IPS-15b (cell line): ENCODE data around the gene GNA14.

Experiments used
- H3K27me3 ChIP-seq: one replicate; pipeline ENCODE4 v1.6.1; 2013; ENCODE audit warnings: low read length; ENCODE audit not compliant: control insufficient read depth, insufficient read depth
- H3K36me3 ChIP-seq: one replicate; pipeline ENCODE4 v1.6.1; 2013; ENCODE audit warnings: low read length; ENCODE audit not compliant: control insufficient read depth, insufficient read depth
- H3K4me1 ChIP-seq: one replicate; pipeline ENCODE4 v1.6.1; 2013; ENCODE audit warnings: mild to moderate bottlenecking, low read length; ENCODE audit not compliant: control insufficient read depth, insufficient read depth
- H3K4me3 ChIP-seq: one replicate; pipeline ENCODE4 v1.5.1; 2013; ENCODE audit warnings: low read depth, low read length
- H3K9ac ChIP-seq: one replicate; pipeline ENCODE4 v1.6.1; 2013; ENCODE audit warnings: low read depth, mild to moderate bottlenecking, low read length
- H3K9me3 ChIP-seq: one replicate; pipeline ENCODE4 v1.6.1; 2013; ENCODE audit warnings: mild to moderate bottlenecking, low read length; ENCODE audit not compliant: control insufficient read depth, insufficient read depth

Gene GNA14

GRCh38 chr9:77582961-77583576 is 65.1 kb downstream of the GNA14 start:
- Histone ChIP-seq H3K9ac (no peak overlapping the region), H3K4me1 (peaks cover 38% of the 10 kb centered on the region), H3K27me3 (no peaks in the 10 kb centered on the region)

DNA sequence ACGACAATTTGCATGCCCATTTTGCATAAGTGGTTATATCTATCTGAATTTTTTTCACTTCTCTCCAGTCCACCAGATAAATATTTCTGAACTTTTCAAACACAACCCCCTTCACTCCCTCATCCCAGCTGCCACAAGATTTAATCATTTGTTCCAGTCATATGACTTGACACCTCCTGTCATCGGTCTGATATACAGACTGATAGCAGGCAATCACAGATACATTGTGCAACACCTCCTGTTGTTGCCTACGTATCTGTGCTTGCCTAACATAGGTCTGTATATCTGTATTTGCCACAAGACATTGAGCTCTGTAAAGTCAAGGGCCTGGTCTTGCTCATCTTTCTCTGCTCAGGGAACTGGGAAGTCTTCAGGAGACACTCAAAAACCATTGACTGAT is 65.6 kb downstream of the GNA14 start:
- no peaks in the 10 kb centered on the region for H3K36me3 ChIP-seq
- no peaks in the 10 kb centered on the region for H3K27me3 ChIP-seq
- no peaks in the 10 kb centered on the region for H3K9me3 ChIP-seq
- H3K9ac ChIP-seq: no peak overlapping the region
- no peak overlapping the region for H3K4me3 ChIP-seq
- peaks cover 32% of the 10 kb centered on the region for H3K4me1 ChIP-seq

More at GRCh38 chr9:77582961-77583576, 65.1 kb downstream of the GNA14 start:
- no peak overlapping the region for H3K4me3 ChIP-seq
- no peaks in the 10 kb centered on the region for H3K9me3 ChIP-seq
- H3K36me3 ChIP-seq: no peaks in the 10 kb centered on the region

DNA sequence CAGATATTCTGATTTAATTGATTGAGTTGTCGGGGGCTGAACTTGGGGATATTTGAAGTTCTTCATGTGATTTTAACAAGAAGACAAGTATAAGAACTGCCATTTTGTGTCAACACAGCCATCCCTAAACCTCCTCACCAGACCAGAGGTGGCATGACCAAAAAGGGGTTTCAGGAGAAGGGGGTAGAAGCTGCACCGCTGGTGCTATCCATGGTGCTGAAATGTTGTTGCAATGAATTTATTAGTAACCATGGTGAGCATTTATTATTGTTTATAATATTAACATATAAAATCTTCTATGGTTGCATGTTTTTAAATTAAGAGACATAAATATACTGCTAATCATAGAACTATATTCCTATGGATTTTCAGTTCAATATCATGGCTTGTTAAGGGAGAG is 72.3 kb downstream of the GNA14 start:
- Histone ChIP-seq H3K36me3 (no peaks in the 10 kb centered on the region), H3K27me3 (no peaks in the 10 kb centered on the region), H3K4me1 (no peaks in the 10 kb centered on the region), H3K9ac (no peak overlapping the region), H3K4me3 (no peak overlapping the region), H3K9me3 (no peaks in the 10 kb centered on the region)

GRCh38 chr9:77569335-77569734 is 78.8 kb downstream of the GNA14 start:
- Histone ChIP-seq H3K9me3 (no peaks in the 10 kb centered on the region), H3K36me3 (no peaks in the 10 kb centered on the region), H3K9ac (no peak overlapping the region), H3K27me3 (no peaks in the 10 kb centered on the region), H3K4me1 (peaks cover 2% of the 10 kb centered on the region), H3K4me3 (no peak overlapping the region)

DNA sequence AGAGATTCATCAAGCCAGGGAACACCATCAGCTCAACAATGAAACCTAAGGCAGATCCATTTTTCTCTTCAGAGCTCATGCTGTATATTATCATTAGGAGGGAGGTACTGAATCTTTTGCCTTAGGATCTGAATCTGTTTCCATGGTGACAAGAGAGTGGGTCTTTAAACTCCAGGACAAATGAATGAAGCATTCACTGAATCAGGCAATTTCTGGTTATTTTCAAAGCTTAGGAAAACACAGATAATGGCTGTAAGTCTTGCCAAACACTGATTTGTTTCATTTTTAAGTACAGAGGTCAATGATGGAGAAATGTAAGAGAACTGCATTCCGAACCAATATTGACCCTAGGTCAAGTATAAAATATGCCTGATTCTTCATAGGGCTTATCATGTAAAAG is 84.9 kb downstream of the GNA14 start:
- Histone ChIP-seq H3K4me3 (no peak overlapping the region), H3K9me3 (no peaks in the 10 kb centered on the region), H3K36me3 (no peaks in the 10 kb centered on the region), H3K9ac (no peak overlapping the region), H3K4me1 (no peaks in the 10 kb centered on the region), H3K27me3 (no peaks in the 10 kb centered on the region)

DNA sequence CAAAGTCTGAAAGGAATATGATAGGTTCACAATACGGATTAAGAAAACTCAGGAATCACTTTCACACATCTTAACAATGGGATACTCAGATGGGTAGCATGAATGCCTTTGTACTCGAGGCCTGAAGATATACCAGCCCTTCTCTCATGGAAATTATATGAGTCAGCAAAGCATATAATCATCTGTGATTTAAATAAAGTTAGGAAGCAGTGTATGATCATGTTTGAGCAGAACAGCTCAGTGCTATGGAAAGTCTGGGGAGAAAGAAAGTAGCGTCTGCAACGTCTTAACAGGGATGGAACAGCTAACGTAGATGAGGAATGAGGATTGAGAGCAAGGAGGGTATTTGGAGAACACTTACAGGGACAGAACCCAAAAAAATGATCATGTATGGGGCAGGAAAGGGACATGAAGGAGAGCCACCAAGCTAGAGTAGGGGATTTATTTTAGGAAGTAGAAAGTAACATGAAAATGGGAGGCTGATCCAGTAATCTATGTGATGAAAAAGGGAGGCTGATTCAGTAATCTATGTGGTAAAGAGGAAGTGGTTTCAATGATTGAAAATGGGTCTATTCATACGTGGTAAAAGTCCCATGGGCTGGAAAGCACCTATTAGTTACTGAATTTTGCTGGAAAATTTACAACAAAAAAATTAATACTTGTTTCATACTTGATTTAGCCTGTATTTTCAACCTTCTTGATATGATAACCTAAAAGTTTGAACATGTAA is 85.9 kb downstream of the GNA14 start:
- no peaks in the 10 kb centered on the region for H3K27me3 ChIP-seq
- H3K9ac ChIP-seq: no peak overlapping the region
- no peaks in the 10 kb centered on the region for H3K9me3 ChIP-seq
- no peaks in the 10 kb centered on the region for H3K36me3 ChIP-seq
- H3K4me3 ChIP-seq: no peak overlapping the region
- no peaks in the 10 kb centered on the region for H3K4me1 ChIP-seq

- no peaks in the 10 kb centered on the region for H3K36me3 ChIP-seq
- no peak overlapping the region for H3K9ac ChIP-seq
- no peak overlapping the region for H3K4me3 ChIP-seq
- no peaks in the 10 kb centered on the region for H3K27me3 ChIP-seq
- H3K4me1 ChIP-seq: no peaks in the 10 kb centered on the region
- H3K9me3 ChIP-seq: no peaks in the 10 kb centered on the region
These were observed 86.6 kb downstream of the GNA14 start for GRCh38 chr9:77561331-77562018.

DNA sequence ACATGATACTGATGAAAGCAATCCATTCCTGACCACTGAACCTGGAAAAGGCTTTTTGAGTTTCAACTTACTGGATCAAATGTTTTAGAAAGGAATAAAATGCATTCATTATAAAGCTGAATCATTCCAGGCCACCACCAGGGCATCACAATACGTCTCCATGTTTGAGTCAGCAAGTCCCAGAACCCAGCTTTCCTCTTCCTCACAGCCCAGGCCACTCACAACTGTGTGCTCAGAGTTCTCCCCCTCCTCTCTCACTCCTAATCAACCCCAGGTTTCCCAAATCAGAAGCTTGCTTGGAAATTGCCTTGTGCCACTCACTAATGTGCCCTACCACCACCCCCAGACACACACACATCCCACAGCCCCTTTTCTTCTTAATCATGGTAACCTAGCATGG is 91.7 kb downstream of the GNA14 start:
- no peak overlapping the region for H3K9ac ChIP-seq
- H3K4me3 ChIP-seq: no peak overlapping the region
- no peaks in the 10 kb centered on the region for H3K9me3 ChIP-seq
- no peaks in the 10 kb centered on the region for H3K36me3 ChIP-seq
- no peaks in the 10 kb centered on the region for H3K27me3 ChIP-seq
- no peaks in the 10 kb centered on the region for H3K4me1 ChIP-seq

DNA sequence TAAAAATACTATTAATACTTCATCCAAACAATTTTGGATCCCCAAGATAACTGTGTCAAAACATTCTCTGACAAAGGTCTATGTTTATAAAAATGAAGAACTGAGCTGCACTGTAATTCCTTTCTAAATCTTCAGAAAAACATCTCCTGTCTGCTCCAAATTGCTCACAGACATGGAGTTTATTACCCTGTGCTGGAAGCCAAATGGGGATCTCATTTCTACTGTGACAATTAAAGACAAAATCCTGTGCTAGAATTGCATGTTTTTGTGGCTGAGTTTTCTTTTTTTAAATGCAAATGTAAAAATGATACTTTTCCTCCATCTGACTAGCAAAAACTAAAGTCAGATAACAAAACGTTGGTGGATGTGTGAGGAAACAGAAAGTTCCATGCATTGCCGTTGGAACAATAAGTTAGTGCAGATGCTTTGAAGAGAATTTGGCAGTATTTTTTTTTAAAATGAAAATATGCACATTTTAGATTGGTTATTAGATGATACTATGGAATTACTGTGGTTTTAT is 93.5 kb downstream of the GNA14 start:
- Histone ChIP-seq H3K9ac (no peak overlapping the region), H3K4me3 (no peak overlapping the region), H3K36me3 (no peaks in the 10 kb centered on the region), H3K4me1 (no peaks in the 10 kb centered on the region), H3K27me3 (no peaks in the 10 kb centered on the region), H3K9me3 (no peaks in the 10 kb centered on the region)

GRCh38 chr9:77547106-77547730 is 100.9 kb downstream of the GNA14 start:
- no peak overlapping the region for H3K9ac ChIP-seq
- H3K9me3 ChIP-seq: no peaks in the 10 kb centered on the region
- no peak overlapping the region for H3K4me3 ChIP-seq
- H3K4me1 ChIP-seq: peaks cover 3% of the 10 kb centered on the region
- H3K36me3 ChIP-seq: no peaks in the 10 kb centered on the region
- H3K27me3 ChIP-seq: no peaks in the 10 kb centered on the region

DNA sequence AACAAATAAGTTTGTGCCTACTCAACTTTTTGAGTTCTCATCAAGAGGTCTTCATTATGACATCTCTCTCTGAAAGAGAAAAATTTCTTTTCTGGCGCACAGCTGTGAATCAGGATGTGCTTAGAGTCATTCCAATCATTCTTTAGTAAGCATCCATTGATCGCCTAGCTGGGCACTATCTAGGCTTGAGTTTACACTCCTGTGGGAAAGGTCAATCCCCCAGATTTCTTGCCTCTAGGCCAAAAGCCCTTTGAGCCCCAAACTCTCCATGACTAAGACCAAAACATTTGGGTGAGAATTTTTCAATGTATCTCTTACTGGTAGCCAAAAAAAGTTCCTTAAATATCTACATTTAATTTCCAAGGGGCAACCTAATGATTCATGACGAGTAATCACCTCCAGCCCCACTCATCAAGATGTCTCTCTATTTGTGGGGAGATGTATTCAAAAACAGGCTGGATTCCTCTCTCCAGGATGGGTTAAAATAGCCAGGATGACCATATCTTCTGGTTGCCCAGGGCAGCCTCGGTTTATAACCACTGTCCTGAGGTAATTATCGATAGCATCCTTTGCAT is 101.7 kb downstream of the GNA14 start:
- Histone ChIP-seq H3K36me3 (no peaks in the 10 kb centered on the region), H3K4me1 (peaks cover 3% of the 10 kb centered on the region), H3K4me3 (no peak overlapping the region), H3K9me3 (no peaks in the 10 kb centered on the region), H3K9ac (no peak overlapping the region), H3K27me3 (no peaks in the 10 kb centered on the region)
